Spleen (tissue), 11 donors: ENCODE measurements around the gene PXDN. TPM values are rescaled to one million over a fixed set of nuclear protein-coding genes. Genes with fewer than 3 reads are reported as not detected.

Experiments used
- DNase-seq: peaks from one replicate; pipeline ENCODE4 v3.0.0-alpha.2; 2020
- H3K27ac ChIP-seq, 8 donors: fragments of 200-600 bp; sonication (generic) in 7 of 8; 1 replicate in 4 of 8; 2 replicates in 4 of 8; pipeline versions ENCODE4 v1.5.0 to v1.8.0; 2016 to 2021; ENCODE audit warnings: inconsistent platforms in 4 of 8, mild to moderate bottlenecking in 4 of 8, moderate library complexity in 1 of 8
- H3K27me3 ChIP-seq, 7 donors: fragments of 200-600 bp; sonication (generic) in 6 of 7; replicated peaks in 1 of 7; 1 replicate in 4 of 7; 2 replicates in 3 of 7; pipeline versions ENCODE4 v1.5.0 to v1.8.0; 2016 to 2021; ENCODE audit warnings: inconsistent platforms in 3 of 7, mild to moderate bottlenecking in 1 of 7
- H3K36me3 ChIP-seq, 6 donors: fragments of 200-600 bp; sonication (generic) in 5 of 6; 1 replicate in 4 of 6; 2 replicates in 2 of 6; pipeline versions ENCODE4 v1.5.0 to v1.8.0; 2016 to 2021; ENCODE audit warnings: inconsistent platforms in 2 of 6
- H3K4me1 ChIP-seq, 6 donors: fragments of 200-600 bp; sonication (generic) in 5 of 6; 1 replicate in 3 of 6; 2 replicates in 3 of 6; pipeline versions ENCODE4 v1.5.0 to v1.8.0; 2016 to 2021; ENCODE audit warnings: inconsistent platforms in 3 of 6
- H3K4me3 ChIP-seq, 8 donors: fragments of 200-600 bp; sonication (generic) in 7 of 8; 1 replicate in 4 of 8; 2 replicates in 4 of 8; pipeline versions ENCODE4 v1.5.0 to v1.8.0; 2016 to 2021; ENCODE audit warnings: inconsistent platforms in 4 of 8, mild to moderate bottlenecking in 4 of 8, moderate library complexity in 2 of 8
- H3K9me3 ChIP-seq, 8 donors: fragments of 200-600 bp; sonication (generic) in 7 of 8; 1 replicate in 4 of 8; 2 replicates in 4 of 8; pipeline versions ENCODE4 v1.5.0 to v1.8.0; 2016 to 2021; ENCODE audit warnings: inconsistent platforms in 4 of 8
- POLR2A ChIP-seq, 3 donors: fragments of 450-650 bp; IDR thresholded peaks; one replicate each; pipeline ENCODE4 v1.5.1; 2017; ENCODE audit warnings: antibody characterized with exemption in 3 of 3, mild to moderate bottlenecking in 1 of 3
- POLR2AphosphoS5 ChIP-seq, 3 donors: sonication (generic); formaldehyde crosslinking; IDR thresholded peaks; one replicate each; pipeline ENCODE4 v1.5.1; 2017; ENCODE audit warnings: antibody characterized with exemption in 3 of 3
- WGBS, 5 donors: extraction: QIAGEN DNeasy Blood & Tissue Kit in 3 of 5; methylation state at CpG; one replicate each; pipeline versions ENCODE4 v1.1.5 to v1.1.7; 2013 to 2018; 5-methylcytosine and 5-hydroxymethylcytosine counted together
- intact Hi-C: fragments of 100-400 bp; cut with DNase I; formaldehyde crosslinking; loops from one replicate; pipeline ENCODE4 v1.15.0; 2023; ENCODE audit warnings: low total_unique reads
- polyA plus RNA-seq, 3 donors: library from polyadenylated mRNA; stranded (reverse); fragments of 200-250 nt; gene quantifications; one replicate each; pipeline ENCODE4 v1.2.1, GENCODE V29; 2013
- total RNA-seq, 7 donors: library from RNA; depleted of rRNA in 3 of 7; stranded (reverse); fragments of >200 nt in 3 of 7; fragmentation: NEBNext Ultra II Directional in 4 of 7; extraction: Animal tissue kit (Norgen Biotek cat#: 25700) in 4 of 7; gene quantifications; one replicate each; pipeline versions ENCODE4 v1.1.0 to v1.2.1, GENCODE V29; 2016 to 2021
- TF ChIP-seq, protein P1 (sequence below), 11 experiments: fragments of 200-600 bp in 7 of 11; fragments of 450-650 bp in 4 of 11; sonication (generic) in 4 of 11; IDR thresholded peaks in 8 of 11; conservative IDR thresholded peaks in 3 of 11; 1 replicate in 7 of 11; 2 replicates in 4 of 11; pipeline versions ENCODE4 v1.4.0 to v1.8.0; 2016 to 2021; ENCODE audit warnings: antibody characterized with exemption in 11 of 11, inconsistent platforms in 4 of 11, mild to moderate bottlenecking in 1 of 11
- donor health status: healthy with polysubstance abuse.
- donor health status: DM: no; HTN: no; CAD: no; lungs with moderate emphysema.
- donor health status: DM: no; HTN: no; CAD: no.
- donor health status: Bipolar disorder and iron deficiency.
- donor health status: healthy.
- donor health status: DM: no; HTN: no; CAD: no.
- donor health status: DM: yes; HTN: yes; CAD: no.

PXDN gene
- total and polyA plus RNA-seq, 10 donors, result 1.9 to 49.3 (median 30.8) TPM

DNA sequence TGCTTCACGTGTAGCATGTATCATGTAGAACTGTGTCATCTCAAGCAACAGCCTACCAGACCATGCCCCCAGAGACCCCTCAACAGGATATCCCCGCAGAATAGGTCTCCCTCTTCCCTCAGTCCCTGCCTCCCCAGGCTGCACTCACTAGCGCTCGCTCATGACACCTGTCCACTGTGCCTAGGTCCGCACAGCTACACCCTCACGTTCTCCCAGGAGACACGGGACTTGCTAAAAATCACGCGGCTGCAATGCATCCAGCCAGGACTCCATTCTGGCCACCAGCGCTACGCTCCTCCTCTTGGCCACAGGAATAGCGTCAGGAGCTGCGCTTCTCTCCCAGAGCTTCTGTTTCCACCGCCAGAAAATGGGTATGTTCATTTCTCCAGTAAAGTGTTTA lies 2.5 kb downstream of the PXDN start:
- TF ChIP-seq POLR2A (IDR thresholded peaks at IDR 0.05) (no peak), POLR2AphosphoS5 (IDR thresholded peaks at IDR 0.05) (no peak)
- TF ChIP-seq, protein P1, sequence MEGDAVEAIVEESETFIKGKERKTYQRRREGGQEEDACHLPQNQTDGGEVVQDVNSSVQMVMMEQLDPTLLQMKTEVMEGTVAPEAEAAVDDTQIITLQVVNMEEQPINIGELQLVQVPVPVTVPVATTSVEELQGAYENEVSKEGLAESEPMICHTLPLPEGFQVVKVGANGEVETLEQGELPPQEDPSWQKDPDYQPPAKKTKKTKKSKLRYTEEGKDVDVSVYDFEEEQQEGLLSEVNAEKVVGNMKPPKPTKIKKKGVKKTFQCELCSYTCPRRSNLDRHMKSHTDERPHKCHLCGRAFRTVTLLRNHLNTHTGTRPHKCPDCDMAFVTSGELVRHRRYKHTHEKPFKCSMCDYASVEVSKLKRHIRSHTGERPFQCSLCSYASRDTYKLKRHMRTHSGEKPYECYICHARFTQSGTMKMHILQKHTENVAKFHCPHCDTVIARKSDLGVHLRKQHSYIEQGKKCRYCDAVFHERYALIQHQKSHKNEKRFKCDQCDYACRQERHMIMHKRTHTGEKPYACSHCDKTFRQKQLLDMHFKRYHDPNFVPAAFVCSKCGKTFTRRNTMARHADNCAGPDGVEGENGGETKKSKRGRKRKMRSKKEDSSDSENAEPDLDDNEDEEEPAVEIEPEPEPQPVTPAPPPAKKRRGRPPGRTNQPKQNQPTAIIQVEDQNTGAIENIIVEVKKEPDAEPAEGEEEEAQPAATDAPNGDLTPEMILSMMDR (IDR thresholded peaks at IDR 0.05 in 8 of 11, conservative IDR thresholded peaks at IDR 0.05 in 3 of 11), result no peak
- WGBS, 5 donors, result 87 to 97% (median 92%) methylated on average over 14 of the region's 14 CpGs
- peak; percentile 69 for DNase-seq
- H3K4me1 ChIP-seq, result peaks cover 0 to 50% (median 24%) of the 10 kb centered on the region in 6 donors
- intact Hi-C loops, result loop anchor here (10.0 kb wide), 1 partner anchor 147 kb away; no protein-coding TSS in a partner anchor
- no peaks in the 10 kb centered on the region for H3K9me3 ChIP-seq
- no peak overlapping the region for H3K27ac ChIP-seq
- no peaks in the 10 kb centered on the region for H3K36me3 ChIP-seq
- H3K27me3 ChIP-seq, result peaks cover 0 to 51% (median 21%) of the 10 kb centered on the region in 7 donors
- no peak overlapping the region for H3K4me3 ChIP-seq

DNA sequence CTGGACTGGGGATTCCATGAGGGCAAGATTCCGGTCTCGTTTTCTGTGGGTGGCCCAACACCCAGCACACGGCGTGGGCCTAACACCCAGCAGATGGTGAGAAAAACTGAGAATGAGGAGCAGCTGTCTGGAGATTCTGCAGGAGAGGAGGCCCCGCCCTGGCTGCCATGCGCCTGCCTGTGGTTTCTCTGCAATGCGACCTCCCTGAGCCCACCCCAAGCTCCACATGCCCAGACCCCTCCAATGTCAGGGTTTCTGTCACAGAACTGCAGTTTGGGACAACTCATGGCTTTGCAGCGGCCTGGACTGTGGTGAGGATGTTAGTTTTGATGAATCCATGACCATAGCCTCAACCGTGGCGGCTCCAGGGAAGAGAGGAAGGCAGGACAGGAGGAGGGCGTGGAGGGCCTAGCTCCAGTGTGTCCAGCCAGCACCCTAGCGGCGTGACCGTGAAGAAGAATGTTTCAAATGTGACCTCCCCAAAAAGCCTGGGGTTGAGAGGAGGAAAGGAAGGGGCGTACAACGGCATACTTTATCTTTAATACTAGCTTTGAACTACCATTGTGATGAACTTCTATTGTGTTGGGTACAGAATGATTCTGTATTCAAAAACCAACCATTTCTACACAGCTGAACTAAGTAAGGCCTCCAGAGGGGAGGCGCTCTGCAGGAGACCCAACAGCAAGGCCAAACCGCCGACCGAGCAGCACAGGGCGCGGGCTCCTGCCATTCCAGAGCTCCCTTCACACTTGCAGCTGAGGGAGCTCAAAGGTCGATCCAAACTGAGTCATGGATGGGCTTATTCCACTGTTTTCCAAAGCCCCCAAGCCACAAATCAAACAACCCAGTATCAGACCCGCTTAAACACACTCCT lies 3.4 kb downstream of the PXDN start:
- H3K9me3 ChIP-seq, result no peaks in the 10 kb centered on the region
- no peak for TF ChIP-seq POLR2AphosphoS5 (IDR thresholded peaks at IDR 0.05)
- no peak for TF ChIP-seq POLR2A (IDR thresholded peaks at IDR 0.05)
- TF ChIP-seq, protein P1 (IDR thresholded peaks at IDR 0.05 in 8 of 11, conservative IDR thresholded peaks at IDR 0.05 in 3 of 11), result no peak
- peaks cover 0 to 42% (median 21%) of the 10 kb centered on the region in 7 donors for H3K27me3 ChIP-seq
- H3K4me3 ChIP-seq, result no peak overlapping the region
- H3K36me3 ChIP-seq, result no peaks in the 10 kb centered on the region
- peaks cover 0 to 50% (median 24%) of the 10 kb centered on the region in 6 donors for H3K4me1 ChIP-seq
- intact Hi-C loops, result loop anchor here (10.0 kb wide), 1 partner anchor 146 kb away; no protein-coding TSS in a partner anchor
- DNase-seq, result no peak
- 83 to 92% (median 89%) methylated on average over 24 of the region's 24 CpGs for WGBS, 5 donors
- peak overlapping the region in 4 of 8 donors; percentile 56 to 67 (median 60) for H3K27ac ChIP-seq

DNA sequence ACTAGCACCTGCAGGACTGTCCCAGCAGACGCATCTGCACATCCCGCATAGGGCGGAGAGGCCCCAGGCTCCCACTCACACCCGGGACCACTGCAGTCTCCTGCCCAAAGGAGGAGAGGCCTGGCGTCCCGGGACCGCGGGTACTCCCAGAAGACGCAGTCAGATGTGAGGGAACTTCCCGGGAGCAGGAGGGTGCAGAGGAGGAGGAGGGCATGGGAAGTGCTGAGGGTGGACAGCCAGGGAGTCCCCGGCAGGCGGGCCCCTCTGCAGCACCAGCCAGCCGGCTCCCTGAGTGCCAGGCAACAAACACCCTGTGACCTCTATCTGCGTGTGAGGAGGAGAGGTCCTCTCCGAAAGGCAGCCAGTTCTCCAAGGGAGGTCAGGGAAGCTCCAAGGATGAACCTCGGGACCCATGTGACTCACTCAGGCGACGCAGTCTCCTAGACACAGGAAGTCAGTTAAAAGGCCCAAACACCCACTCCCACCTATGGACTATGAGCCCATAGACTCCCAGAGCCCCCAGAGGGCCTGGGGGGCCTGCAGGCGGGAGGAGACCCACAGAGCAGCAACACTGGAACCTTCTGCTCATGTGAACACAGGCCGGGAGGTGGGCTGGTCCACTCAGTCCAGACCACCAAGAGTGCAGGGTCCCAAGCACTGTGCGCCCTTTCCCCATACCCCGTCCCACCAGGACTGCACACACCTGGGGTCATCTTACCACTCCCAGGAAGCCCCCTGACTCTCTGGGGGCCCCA lies 4.2 kb downstream of the PXDN start:
- H3K4me3 ChIP-seq, result no peak overlapping the region
- intact Hi-C loops, result loop anchor here (10.0 kb wide), 1 partner anchor 145 kb away; no protein-coding TSS in a partner anchor
- WGBS, 5 donors, result 72 to 87% (median 78%) methylated on average over 12 to 22 of the region's 22 CpGs

More for the DNA sequence above, 4.2 kb downstream of the PXDN start:
- Histone ChIP-seq H3K4me1 (peaks cover 0 to 45% (median 20%) of the 10 kb centered on the region in 6 donors), H3K27me3 (peaks cover 0 to 34% (median 14%) of the 10 kb centered on the region in 7 donors), H3K36me3 (no peaks in the 10 kb centered on the region), H3K9me3 (peaks cover 0 to 6% (median 0%) of the 10 kb centered on the region in 8 donors), H3K27ac (peak overlapping the region in 4 of 8 donors; percentile 56 to 67 (median 60))
- DNase-seq, result peak; percentile 73
- TF ChIP-seq POLR2A (IDR thresholded peaks at IDR 0.05) (no peak), POLR2AphosphoS5 (IDR thresholded peaks at IDR 0.05) (peak; percentile 39 to 67 (median 54))
- TF ChIP-seq, protein P1 (IDR thresholded peaks at IDR 0.05 in 8 of 11, conservative IDR thresholded peaks at IDR 0.05 in 3 of 11), result no peak
